ENCODE data around the gene TTN. TPM values are rescaled to one million over a fixed set of nuclear protein-coding genes. Genes with fewer than 3 reads are reported as not detected.

The TTN gene
- total RNA-seq, 1 donor from 2014 or later = 0.50 TPM

- Histone ChIP-seq H4K20me1 (ENCODE audit: insufficient read depth, low read length) (peaks cover 3% of the 10 kb centered on the region), H2AFZ (ENCODE audit: low read depth, low read length) (no peak overlapping the region), H3K4me3 (ENCODE audit: insufficient read depth, low read depth, low read length) (no peak overlapping the region), H3K27ac (ENCODE audit: low read depth, low read length) (no peak overlapping the region), H3K9ac (ENCODE audit: low read length) (no peak overlapping the region), H3K4me1 (ENCODE audit: insufficient read depth, low read length) (no peaks in the 10 kb centered on the region), H3K4me2 (ENCODE audit: low read length) (no peak overlapping the region), H3K36me3 (ENCODE audit: insufficient read depth, low read length) (peaks cover 56% of the 10 kb centered on the region), H3K27me3 (ENCODE audit: insufficient read depth, low read length) (no peaks in the 10 kb centered on the region), H3K9me3 (ENCODE audit: insufficient read depth, low read depth, low read length) (no peaks in the 10 kb centered on the region), H3K79me2 (ENCODE audit: insufficient read depth, low read length) (no peaks in the 10 kb centered on the region)
- DNase-seq (ENCODE audit: low read depth) = no peak
- H3K4me3 Mint-ChIP-seq (ENCODE audit: unreplicated experiment) = no peak overlapping the region
- peaks cover 7% of the 10 kb centered on the region for H3K36me3 Mint-ChIP-seq (ENCODE audit: low read depth, unreplicated experiment)
- TF ChIP-seq, protein P1, sequence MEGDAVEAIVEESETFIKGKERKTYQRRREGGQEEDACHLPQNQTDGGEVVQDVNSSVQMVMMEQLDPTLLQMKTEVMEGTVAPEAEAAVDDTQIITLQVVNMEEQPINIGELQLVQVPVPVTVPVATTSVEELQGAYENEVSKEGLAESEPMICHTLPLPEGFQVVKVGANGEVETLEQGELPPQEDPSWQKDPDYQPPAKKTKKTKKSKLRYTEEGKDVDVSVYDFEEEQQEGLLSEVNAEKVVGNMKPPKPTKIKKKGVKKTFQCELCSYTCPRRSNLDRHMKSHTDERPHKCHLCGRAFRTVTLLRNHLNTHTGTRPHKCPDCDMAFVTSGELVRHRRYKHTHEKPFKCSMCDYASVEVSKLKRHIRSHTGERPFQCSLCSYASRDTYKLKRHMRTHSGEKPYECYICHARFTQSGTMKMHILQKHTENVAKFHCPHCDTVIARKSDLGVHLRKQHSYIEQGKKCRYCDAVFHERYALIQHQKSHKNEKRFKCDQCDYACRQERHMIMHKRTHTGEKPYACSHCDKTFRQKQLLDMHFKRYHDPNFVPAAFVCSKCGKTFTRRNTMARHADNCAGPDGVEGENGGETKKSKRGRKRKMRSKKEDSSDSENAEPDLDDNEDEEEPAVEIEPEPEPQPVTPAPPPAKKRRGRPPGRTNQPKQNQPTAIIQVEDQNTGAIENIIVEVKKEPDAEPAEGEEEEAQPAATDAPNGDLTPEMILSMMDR (IDR thresholded peaks at IDR 0.05; ENCODE audit: insufficient read depth, low read depth, low read length) = no peak
- TF ChIP-seq EZH2 (IDR thresholded peaks at IDR 0.05; ENCODE audit: insufficient read depth, low read length) = no peak
- H3K9me3 Mint-ChIP-seq (ENCODE audit: unreplicated experiment) = no peaks in the 10 kb centered on the region
- H3K27ac Mint-ChIP-seq (ENCODE audit: unreplicated experiment) = no peak overlapping the region
- H3K27me3 Mint-ChIP-seq (ENCODE audit: low read depth, unreplicated experiment) = no peaks in the 10 kb centered on the region
- peaks cover 2% of the 10 kb centered on the region for H3K4me1 Mint-ChIP-seq (ENCODE audit: low read depth, unreplicated experiment)
- FAIRE-seq = peak; percentile 17
These were observed 309.1 kb downstream of the TTN start for GRCh38 chr2:178498137-178498536.

- peaks cover 2% of the 10 kb centered on the region for H3K4me1 Mint-ChIP-seq (ENCODE audit: low read depth, unreplicated experiment)
- H3K27ac Mint-ChIP-seq (ENCODE audit: unreplicated experiment) = no peak overlapping the region
- Histone ChIP-seq H3K4me1 (ENCODE audit: insufficient read depth, low read length) (no peaks in the 10 kb centered on the region), H3K9me3 (ENCODE audit: insufficient read depth, low read depth, low read length) (no peaks in the 10 kb centered on the region), H3K9ac (ENCODE audit: low read length) (no peak overlapping the region), H3K27me3 (ENCODE audit: insufficient read depth, low read length) (no peaks in the 10 kb centered on the region), H4K20me1 (ENCODE audit: insufficient read depth, low read length) (peaks cover 3% of the 10 kb centered on the region), H3K79me2 (ENCODE audit: insufficient read depth, low read length) (no peaks in the 10 kb centered on the region), H3K36me3 (ENCODE audit: insufficient read depth, low read length) (peaks cover 47% of the 10 kb centered on the region), H3K27ac (ENCODE audit: low read depth, low read length) (no peak overlapping the region), H2AFZ (ENCODE audit: low read depth, low read length) (no peak overlapping the region), H3K4me2 (ENCODE audit: low read length) (no peak overlapping the region), H3K4me3 (ENCODE audit: insufficient read depth, low read depth, low read length) (no peak overlapping the region)
- no peak overlapping the region for H3K4me3 Mint-ChIP-seq (ENCODE audit: unreplicated experiment)
- H3K27me3 Mint-ChIP-seq (ENCODE audit: low read depth, unreplicated experiment) = no peaks in the 10 kb centered on the region
- FAIRE-seq (no peak), DNase-seq (ENCODE audit: low read depth) (no peak)
- no peaks in the 10 kb centered on the region for H3K9me3 Mint-ChIP-seq (ENCODE audit: unreplicated experiment)
- H3K36me3 Mint-ChIP-seq (ENCODE audit: low read depth, unreplicated experiment) = peaks cover 10% of the 10 kb centered on the region
- no peak for TF ChIP-seq EZH2 (IDR thresholded peaks at IDR 0.05; ENCODE audit: insufficient read depth, low read length)
- TF ChIP-seq, protein P1 (IDR thresholded peaks at IDR 0.05; ENCODE audit: insufficient read depth, low read depth, low read length) = no peak
These were observed 311.2 kb downstream of the TTN start for GRCh38 chr2:178496049-178496448.

DNA sequence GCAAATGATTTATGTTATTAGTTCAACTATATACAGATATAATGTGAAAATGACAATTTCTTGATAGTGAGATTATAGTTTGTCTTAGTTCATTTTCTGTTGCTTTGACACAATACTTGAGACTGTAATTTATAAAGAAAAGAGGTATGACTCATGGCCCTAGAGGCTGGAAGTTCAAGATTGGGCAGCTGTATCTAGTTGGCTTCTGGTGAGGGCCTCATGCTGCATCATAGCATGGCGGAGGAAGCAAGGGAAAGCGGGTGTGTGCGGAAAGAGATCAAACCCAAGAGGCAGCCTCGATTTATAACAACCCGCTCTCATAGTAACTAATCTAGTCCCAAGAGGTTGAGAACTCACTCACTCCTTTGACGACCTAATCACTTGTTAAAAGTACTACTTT, 315.6 kb downstream of the TTN start:
- peaks cover 28% of the 10 kb centered on the region for H4K20me1 ChIP-seq (ENCODE audit: insufficient read depth, low read length)
- FAIRE-seq = no peak

More for the DNA sequence above, 315.6 kb downstream of the TTN start:
- no peaks in the 10 kb centered on the region for H3K4me1 ChIP-seq (ENCODE audit: insufficient read depth, low read length)
- H3K27ac ChIP-seq (ENCODE audit: low read depth, low read length) = no peak overlapping the region
- Mint-ChIP-seq H3K9me3 (ENCODE audit: unreplicated experiment) (no peaks in the 10 kb centered on the region), H3K4me1 (ENCODE audit: low read depth, unreplicated experiment) (no peaks in the 10 kb centered on the region), H3K27ac (ENCODE audit: unreplicated experiment) (no peak overlapping the region), H3K4me3 (ENCODE audit: unreplicated experiment) (no peak overlapping the region), H3K36me3 (ENCODE audit: low read depth, unreplicated experiment) (peaks cover 16% of the 10 kb centered on the region), H3K27me3 (ENCODE audit: low read depth, unreplicated experiment) (no peaks in the 10 kb centered on the region)
- H3K9me3 ChIP-seq (ENCODE audit: insufficient read depth, low read depth, low read length) = no peaks in the 10 kb centered on the region
- no peak overlapping the region for H3K4me2 ChIP-seq (ENCODE audit: low read length)
- no peak overlapping the region for H3K9ac ChIP-seq (ENCODE audit: low read length)
- no peak overlapping the region for H2AFZ ChIP-seq (ENCODE audit: low read depth, low read length)
- H3K79me2 ChIP-seq (ENCODE audit: insufficient read depth, low read length) = peaks cover 30% of the 10 kb centered on the region
- peaks cover 31% of the 10 kb centered on the region for H3K36me3 ChIP-seq (ENCODE audit: insufficient read depth, low read length)
- H3K27me3 ChIP-seq (ENCODE audit: insufficient read depth, low read length) = no peaks in the 10 kb centered on the region
- H3K4me3 ChIP-seq (ENCODE audit: insufficient read depth, low read depth, low read length) = no peak overlapping the region
- DNase-seq (ENCODE audit: low read depth) = no peak
- TF ChIP-seq, protein P1 (IDR thresholded peaks at IDR 0.05; ENCODE audit: insufficient read depth, low read depth, low read length) = no peak
- no peak for TF ChIP-seq EZH2 (IDR thresholded peaks at IDR 0.05; ENCODE audit: insufficient read depth, low read length)
